CD14-positive monocyte (primary cell): ENCODE results near the gene DTD1. TPM values are rescaled to one million over a fixed set of nuclear protein-coding genes. Genes with fewer than 3 reads are reported as not detected.
"Not testable (repeated sequence)": the region's sequence is repeated elsewhere in the genome, so short reads cannot be mapped to it uniquely, and the experiment has no call there.

ENCODE experiments used
- DNase-seq, 3 donors: peaks; one replicate each; pipeline ENCODE4 v3.0.0-alpha.2; 2011 to 2022
- H2AFZ ChIP-seq: 2 replicates; pipeline ENCODE4 v1.6.0; 2012; ENCODE audit warnings: mild to moderate bottlenecking, low read depth, low read length, inconsistent platforms; ENCODE audit not compliant: insufficient read depth, poor library complexity, severe bottlenecking
- H3K27ac ChIP-seq, 2 donors: 1 replicate in 1 of 2; 2 replicates in 1 of 2; pipeline ENCODE4 v1.5.1; 2012 to 2013; ENCODE audit warnings: low read length in 2 of 2, control low read depth in 1 of 2, inconsistent platforms in 1 of 2, low read depth in 1 of 2, mild to moderate bottlenecking in 1 of 2
- H3K27me3 ChIP-seq, 2 donors: one replicate each; pipeline versions ENCODE4 v1.6.0 to v1.6.1; 2011 to 2013; ENCODE audit warnings: low read length in 2 of 2; ENCODE audit not compliant: control insufficient read depth in 2 of 2, insufficient read depth in 2 of 2
- H3K36me3 ChIP-seq, 2 donors: replicated peaks in 1 of 2; 1 replicate in 1 of 2; 2 replicates in 1 of 2; pipeline versions ENCODE4 v1.5.1 to v1.6.1; 2012 to 2013; ENCODE audit warnings: low read length in 2 of 2, control low read depth in 1 of 2, inconsistent platforms in 1 of 2, mild to moderate bottlenecking in 1 of 2; ENCODE audit not compliant: insufficient read depth in 2 of 2, control insufficient read depth in 1 of 2
- H3K4me1 ChIP-seq, 2 donors: 1 replicate in 1 of 2; 2 replicates in 1 of 2; pipeline versions ENCODE4 v1.5.1 to v1.6.1; 2012 to 2013; ENCODE audit warnings: low read length in 2 of 2, control low read depth in 1 of 2, inconsistent platforms in 1 of 2, mild to moderate bottlenecking in 1 of 2, moderate library complexity in 1 of 2; ENCODE audit not compliant: insufficient read depth in 2 of 2, control insufficient read depth in 1 of 2
- H3K4me2 ChIP-seq: replicated peaks from 2 replicates; pipeline ENCODE3; 2012; ENCODE audit warnings: low read length, moderate library complexity, mild to moderate bottlenecking; ENCODE audit not compliant: poor library complexity, severe bottlenecking; ENCODE audit errors: extremely low read depth
- H3K4me3 ChIP-seq, 3 experiments: fragments of 200-600 bp in 1 of 3; sonication (generic) in 1 of 3; replicated peaks in 1 of 3; 1 replicate in 2 of 3; 2 replicates in 1 of 3; pipeline ENCODE4 v1.5.1; 2011 to 2013; ENCODE audit warnings: low read length in 3 of 3, mild to moderate bottlenecking in 3 of 3, control low read depth in 2 of 3, low read depth in 2 of 3, inconsistent platforms in 1 of 3, moderate library complexity in 1 of 3
- H3K79me2 ChIP-seq: 2 replicates; pipeline ENCODE4 v1.6.0; 2012; ENCODE audit warnings: mild to moderate bottlenecking, control low read depth, inconsistent platforms, low read length, moderate library complexity; ENCODE audit not compliant: insufficient read depth
- H3K9ac ChIP-seq: 2 replicates; pipeline ENCODE4 v1.6.0; 2017; ENCODE audit warnings: low read length, mild to moderate bottlenecking; ENCODE audit not compliant: insufficient read depth, poor library complexity, severe bottlenecking
- H3K9me3 ChIP-seq, 2 donors: replicated peaks in 1 of 2; 1 replicate in 1 of 2; 2 replicates in 1 of 2; pipeline versions ENCODE4 v1.5.1 to v1.6.1; 2012 to 2013; ENCODE audit warnings: low read length in 2 of 2, control low read depth in 1 of 2; ENCODE audit not compliant: control insufficient read depth in 1 of 2, insufficient read depth in 1 of 2
- H4K20me1 ChIP-seq: 2 replicates; pipeline ENCODE4 v1.6.0; 2012; ENCODE audit warnings: mild to moderate bottlenecking, low read length, control low read depth, moderate library complexity; ENCODE audit not compliant: insufficient read depth
- H3K27ac Mint-ChIP-seq, 7 donors: one replicate each; pipeline ENCODE4 v1.8.0; 2020; ENCODE audit warnings: mild to moderate bottlenecking in 7 of 7, mixed read lengths in 7 of 7, moderate library complexity in 6 of 7, inconsistent platforms in 2 of 7
- H3K27me3 Mint-ChIP-seq, 3 donors: one replicate each; pipeline ENCODE4 v1.8.0; 2021 to 2022; ENCODE audit warnings: low read depth in 3 of 3, mild to moderate bottlenecking in 3 of 3, mixed read lengths in 3 of 3, moderate library complexity in 3 of 3, inconsistent platforms in 1 of 3
- H3K36me3 Mint-ChIP-seq, 2 donors: one replicate each; pipeline ENCODE4 v1.8.0; 2020; ENCODE audit warnings: mixed read lengths in 2 of 2, inconsistent platforms in 1 of 2, mild to moderate bottlenecking in 1 of 2
- H3K4me1 Mint-ChIP-seq: one replicate; pipeline ENCODE4 v1.8.0; 2020; ENCODE audit warnings: mild to moderate bottlenecking, mixed read lengths
- H3K4me3 Mint-ChIP-seq, 2 donors: one replicate each; pipeline ENCODE4 v1.8.0; 2020; ENCODE audit warnings: mild to moderate bottlenecking in 2 of 2, mixed read lengths in 2 of 2, moderate library complexity in 1 of 2
- H3K9me3 Mint-ChIP-seq, 7 donors: one replicate each; pipeline ENCODE4 v1.8.0; 2020 to 2022; ENCODE audit warnings: mixed read lengths in 7 of 7, mild to moderate bottlenecking in 6 of 7, moderate library complexity in 6 of 7, inconsistent platforms in 2 of 7
- CTCF ChIP-seq: fragments of 200-600 bp; IDR thresholded peaks from one replicate; pipeline ENCODE4 v1.8.0; 2022; ENCODE audit warnings: antibody characterized with exemption, mild to moderate bottlenecking
- WGBS: methylation state at CpG from one replicate; pipeline ENCODE4 v1.1.5; 2013; ENCODE audit warnings: missing lambda C conversion rate; ENCODE audit not compliant: insufficient coverage; 5-methylcytosine and 5-hydroxymethylcytosine counted together
- intact Hi-C, 2 donors: fragments of 100-400 bp; cut with micrococcal nuclease; formaldehyde crosslinking; loops; one replicate each; pipeline versions ENCODE4 v1.15.0 to v1.15.1; 2023
- polyA plus RNA-seq, 3 donors: library from polyadenylated mRNA; depleted of rRNA in 1 of 3; unstranded in 2 of 3; stranded (reverse) in 1 of 3; fragments of 300-500 nt in 2 of 3; fragments of >200 nt in 1 of 3; fragmentation: Illumina TruSeq in 2 of 3; gene quantifications; 1 replicate in 2 of 3; 2 replicates in 1 of 3; pipeline ENCODE4 v1.2.3, GENCODE V29; 2012 to 2021

Gene DTD1
- polyA plus RNA-seq, 3 donors: 18.8 to 33.6 (median 26.3) TPM

GRCh38 chr20:18781509-18781908, 193.7 kb downstream of the DTD1 start:
- no peaks in the 10 kb centered on the region for H3K4me1 Mint-ChIP-seq
- Histone ChIP-seq H4K20me1 (no peaks in the 10 kb centered on the region), H3K27me3 (no peaks in the 10 kb centered on the region), H3K27ac (no peak overlapping the region), H3K36me3 (no peaks in the 10 kb centered on the region), H3K4me2 (no peak overlapping the region), H3K4me1 (no peaks in the 10 kb centered on the region), H3K4me3 (no peak overlapping the region), H2AFZ (no peak overlapping the region), H3K79me2 (no peaks in the 10 kb centered on the region), H3K9me3 (no peaks in the 10 kb centered on the region), H3K9ac (no peak overlapping the region)
- intact Hi-C loops: no loop called here
- WGBS: 80% methylated on average over 3 of the region's 3 CpGs
- TF ChIP-seq CTCF: no peak
- DNase-seq: no peak
- no peak overlapping the region for H3K27ac Mint-ChIP-seq
- no peaks in the 10 kb centered on the region for H3K36me3 Mint-ChIP-seq
- no peak overlapping the region for H3K4me3 Mint-ChIP-seq
- H3K27me3 Mint-ChIP-seq: peaks cover 0 to 2% (median 0%) of the 10 kb centered on the region in 3 donors
- peaks cover 0 to 5% (median 0%) of the 10 kb centered on the region in 7 donors for H3K9me3 Mint-ChIP-seq

- Mint-ChIP-seq H3K4me3 (no peak overlapping the region), H3K4me1 (no peaks in the 10 kb centered on the region), H3K36me3 (no peaks in the 10 kb centered on the region), H3K27me3 (peaks cover 0 to 2% (median 0%) of the 10 kb centered on the region in 3 donors), H3K9me3 (peaks cover 0 to 8% (median 4%) of the 10 kb centered on the region in 7 donors), H3K27ac (no peak overlapping the region)
- no peaks in the 10 kb centered on the region for H3K4me1 ChIP-seq
- H3K27ac ChIP-seq: no peak overlapping the region
- H2AFZ ChIP-seq: no peak overlapping the region
- H3K9me3 ChIP-seq: no peaks in the 10 kb centered on the region
- TF ChIP-seq CTCF: no peak
- 65% methylated on average over 3 of the region's 5 CpGs for WGBS
- no peak overlapping the region for H3K4me2 ChIP-seq
- no peaks in the 10 kb centered on the region for H4K20me1 ChIP-seq
- no peak for DNase-seq
- H3K79me2 ChIP-seq: no peaks in the 10 kb centered on the region
- no peaks in the 10 kb centered on the region for H3K36me3 ChIP-seq
- H3K9ac ChIP-seq: no peak overlapping the region
- H3K27me3 ChIP-seq: no peaks in the 10 kb centered on the region
- no peak overlapping the region for H3K4me3 ChIP-seq
- intact Hi-C loops: no loop called here
Measured at GRCh38 chr20:18783385-18783959, 195.6 kb downstream of the DTD1 start.

GRCh38 chr20:18787046-18787445, 199.2 kb downstream of the DTD1 start:
- H3K4me3 ChIP-seq, H3K9me3 ChIP-seq, H3K4me1 ChIP-seq, H3K9me3 Mint-ChIP-seq, intact Hi-C loops, H3K36me3 Mint-ChIP-seq, H4K20me1 ChIP-seq, H3K4me2 ChIP-seq, H2AFZ ChIP-seq, H3K27ac ChIP-seq, H3K79me2 ChIP-seq, H3K27ac Mint-ChIP-seq, H3K4me3 Mint-ChIP-seq, DNase-seq, H3K4me1 Mint-ChIP-seq, H3K36me3 ChIP-seq, H3K9ac ChIP-seq: not testable (repeated sequence)
- H3K27me3 Mint-ChIP-seq: peaks cover 0 to 16% (median 0%) of the 10 kb centered on the region in 3 donors
- WGBS: 100% methylated on average over 1 of the region's 2 CpGs
- peaks cover 0 to 11% of the 10 kb centered on the region in 2 donors for H3K27me3 ChIP-seq
